ENCODE data around the gene UCK2. TPM values are rescaled to one million over a fixed set of nuclear protein-coding genes. Genes with fewer than 3 reads are reported as not detected.

UCK2 gene
- total RNA-seq, 1 donor from 2014 or later: 103 TPM

DNA sequence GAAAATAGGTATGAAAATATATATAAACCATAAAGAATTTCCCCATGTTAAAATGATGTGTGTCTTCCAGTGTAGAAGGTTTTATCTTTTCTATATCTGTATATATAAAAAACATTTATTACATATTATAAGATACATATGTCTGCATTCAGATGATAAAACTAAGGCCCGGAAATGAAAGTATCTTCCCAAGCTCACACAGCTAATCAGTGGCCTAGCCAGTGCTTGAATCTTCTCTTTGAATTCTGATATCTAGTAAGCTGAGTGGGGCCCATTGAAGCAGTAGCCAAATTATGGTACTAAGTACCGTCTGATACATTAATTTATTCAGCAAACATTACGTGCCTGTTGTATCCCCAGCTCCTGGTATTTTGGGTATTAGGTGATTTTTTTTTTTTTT, 28.6 kb downstream of the UCK2 start:
- DNase-seq: no peak

DNA sequence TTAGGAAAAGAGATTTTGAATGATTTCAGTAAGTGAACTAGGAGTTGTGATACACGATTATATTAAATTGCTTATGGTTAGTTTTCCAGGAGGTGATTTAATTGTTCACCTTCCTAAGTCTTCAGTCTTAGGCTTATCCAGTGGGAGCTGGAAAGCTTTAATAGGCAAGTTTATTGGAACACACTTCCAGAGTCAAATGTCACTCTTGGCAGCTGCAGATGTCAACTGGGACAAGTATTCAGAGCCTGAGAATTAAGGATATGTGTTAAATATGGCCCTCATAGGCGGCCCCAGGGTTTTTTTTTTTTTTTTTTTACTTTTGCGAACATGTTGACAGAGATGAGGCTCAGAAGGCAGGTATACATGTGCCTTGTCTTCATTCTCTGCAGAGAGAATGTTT, 29.2 kb downstream of the UCK2 start:
- no peak for DNase-seq

- DNase-seq: no peak
These were observed 29.8 kb downstream of the UCK2 start for GRCh38 chr1:165857046-165857801.

GRCh38 chr1:165858364-165858823, 31.0 kb downstream of the UCK2 start:
- DNase-seq: no peak

DNA sequence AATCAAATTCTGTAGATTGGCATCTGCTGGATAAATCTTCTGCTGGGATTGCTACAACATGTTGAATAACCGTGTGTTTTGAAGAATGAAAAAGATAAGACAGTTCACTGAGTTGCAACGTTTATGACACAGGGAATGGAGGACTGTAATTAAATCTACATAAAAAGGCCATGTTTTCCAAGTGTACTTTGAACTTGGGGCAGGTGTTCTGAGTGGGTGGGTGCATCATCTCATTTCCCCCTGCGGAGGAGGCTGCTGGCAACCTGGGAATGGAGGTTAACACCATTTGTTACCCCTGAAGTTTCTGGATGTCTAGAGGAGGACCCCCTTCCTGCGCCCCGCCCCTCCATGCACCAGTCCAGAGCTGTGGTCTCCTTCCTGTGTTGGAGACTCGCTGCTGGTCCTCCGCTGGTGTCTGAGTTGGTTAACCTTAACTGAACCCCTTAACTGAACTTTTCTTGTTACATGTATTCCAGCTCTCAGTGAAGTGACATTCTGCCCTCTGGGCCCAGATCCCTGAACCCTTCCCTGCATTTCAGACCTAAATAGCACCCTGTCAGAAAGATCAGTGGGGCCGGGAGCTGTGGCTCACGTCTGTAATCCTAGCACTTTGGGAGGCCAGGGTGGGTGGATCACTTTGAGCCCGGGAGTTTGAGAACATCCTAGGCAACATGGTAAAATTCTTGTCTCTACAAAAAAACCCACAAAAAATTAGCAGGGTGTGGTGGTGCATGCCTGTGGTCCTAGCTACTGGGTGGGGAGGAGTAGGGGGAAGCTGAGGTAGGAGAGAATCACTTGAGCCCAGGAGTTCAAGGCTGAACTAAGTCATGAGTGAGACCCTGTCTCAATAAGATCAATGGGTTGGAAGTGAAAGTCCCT, 31.8 kb downstream of the UCK2 start:
- DNase-seq: no peak

GRCh38 chr1:165860065-165860464, 32.7 kb downstream of the UCK2 start:
- no peak for DNase-seq

DNA sequence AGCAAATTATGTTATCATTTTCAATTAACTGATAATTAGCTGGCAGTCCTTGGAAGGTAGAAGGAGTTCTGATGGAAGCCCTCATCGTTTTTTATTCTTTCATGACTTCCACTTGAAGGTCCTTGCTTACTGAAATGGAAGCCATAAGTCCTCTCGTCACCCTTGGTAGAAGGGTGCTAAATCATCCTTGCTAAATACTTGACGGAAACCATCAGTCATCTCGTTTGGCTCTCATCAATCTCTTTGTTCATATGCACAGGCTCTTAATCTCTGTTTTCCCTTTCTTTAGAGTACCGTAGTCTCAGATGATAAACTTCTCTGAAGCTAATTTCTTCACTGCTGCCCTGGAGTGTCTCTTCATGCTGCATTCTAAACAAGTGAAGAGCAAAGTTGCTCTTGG, 34.5 kb downstream of the UCK2 start:
- no peak for DNase-seq

- DNase-seq: no peak
These were observed 35.0 kb downstream of the UCK2 start for GRCh38 chr1:165862448-165862847.

- no peak for DNase-seq
These were observed 35.9 kb downstream of the UCK2 start for GRCh38 chr1:165863346-165863745.

DNA sequence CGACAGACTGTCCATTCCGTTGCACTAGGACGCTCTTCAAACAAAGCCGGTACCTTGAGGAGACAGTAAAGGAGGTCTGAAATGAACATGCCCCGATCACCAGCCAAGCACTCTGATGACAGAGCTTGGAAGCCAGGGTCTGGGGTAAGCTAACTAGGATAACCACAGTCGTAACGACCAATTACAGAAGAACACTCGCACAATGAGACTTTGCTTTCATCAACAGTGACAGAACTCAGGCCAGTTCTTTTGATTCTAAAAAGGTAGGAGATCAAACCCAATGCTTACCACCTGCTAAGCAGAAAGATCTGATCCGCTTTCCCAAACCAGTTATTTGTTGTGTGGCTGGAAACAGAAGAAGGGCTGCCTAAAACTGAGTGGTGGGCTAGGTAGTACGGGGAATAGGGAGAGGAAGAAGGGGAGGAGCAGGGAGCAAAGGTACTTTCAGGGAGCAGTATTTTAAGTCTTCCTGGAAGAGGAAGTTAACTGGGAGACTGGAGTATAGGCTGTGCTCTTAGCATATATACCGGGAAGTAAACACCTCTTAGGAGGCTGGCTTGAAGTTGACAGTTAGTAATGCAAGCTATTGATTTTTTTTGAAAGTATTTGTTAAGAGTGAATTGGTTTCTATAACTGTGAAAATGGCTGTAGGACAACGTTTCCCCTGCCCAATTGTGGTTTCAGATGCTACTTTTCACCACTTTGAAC, 38.4 kb downstream of the UCK2 start:
- DNase-seq: no peak

- DNase-seq: no peak
These were observed 41.9 kb downstream of the UCK2 start for GRCh38 chr1:165869343-165869742.

GRCh38 chr1:165871311-165872067, 44.1 kb downstream of the UCK2 start:
- DNase-seq: no peak

DNA sequence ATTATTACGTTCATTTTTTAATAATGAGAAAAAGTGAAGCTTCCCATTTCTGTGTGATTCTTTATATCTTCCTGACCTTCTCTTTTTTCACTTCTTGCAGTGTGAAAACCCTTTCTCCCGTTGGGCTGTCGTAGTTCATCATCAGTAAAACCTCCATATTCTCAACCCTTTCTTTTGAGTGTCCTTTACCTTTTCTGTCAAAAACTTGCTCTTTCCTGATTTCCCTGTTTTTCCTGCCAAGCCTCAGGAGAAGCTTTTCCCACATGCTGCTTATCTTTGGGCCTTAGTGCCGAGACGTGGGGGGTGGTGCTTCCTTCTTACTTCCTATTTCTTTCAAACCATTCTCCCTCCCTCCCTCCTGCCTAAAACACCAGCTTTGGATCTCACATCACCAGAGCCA, 46.1 kb downstream of the UCK2 start:
- no peak for DNase-seq

DNA sequence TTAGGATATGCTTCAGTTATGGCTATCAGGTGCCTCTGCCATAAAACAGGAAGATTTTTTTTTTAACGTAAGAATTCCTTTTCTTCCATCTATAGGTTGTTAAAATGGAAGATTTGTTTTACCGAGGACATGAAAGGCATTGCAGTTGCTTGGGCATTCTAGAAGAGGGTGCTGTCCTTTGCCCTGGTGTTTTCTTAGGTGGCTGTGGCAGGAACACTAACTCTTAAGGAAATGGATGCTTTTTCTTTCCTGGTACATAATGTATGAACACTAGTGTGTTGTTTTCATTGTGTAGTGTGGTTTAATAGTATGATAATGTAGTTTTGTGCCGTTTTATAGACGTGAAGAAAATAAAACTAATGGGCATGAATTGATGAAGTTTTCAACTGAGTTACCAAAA, 47.2 kb downstream of the UCK2 start:
- no peak for DNase-seq

DNA sequence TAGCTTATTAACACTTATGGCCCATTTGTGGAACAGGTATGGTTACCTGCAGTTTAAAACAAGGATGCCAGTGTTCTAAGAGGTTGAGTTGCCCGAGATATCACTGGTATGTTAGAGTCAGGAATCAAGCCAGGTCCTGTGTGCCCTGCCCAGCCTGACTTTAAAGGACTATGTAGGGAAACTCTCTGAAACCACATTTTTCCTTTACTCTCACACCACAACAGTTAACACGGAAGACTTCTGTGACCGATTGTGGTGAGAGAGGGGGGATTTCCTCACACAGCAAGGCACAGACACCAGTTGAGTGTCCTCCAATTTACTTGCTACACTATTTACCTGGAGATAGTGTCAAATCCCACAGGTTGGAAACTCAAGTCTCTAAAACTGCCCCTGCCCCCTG, 47.8 kb downstream of the UCK2 start:
- no peak for DNase-seq

GRCh38 chr1:165875604-165876003, 48.2 kb downstream of the UCK2 start:
- DNase-seq: no peak

- no peak for DNase-seq
These were observed 48.7 kb downstream of the UCK2 start for GRCh38 chr1:165876121-165876520.

GRCh38 chr1:165877411-165877810, 50.0 kb downstream of the UCK2 start:
- no peak for DNase-seq

- DNase-seq: no peak
These were observed 50.6 kb downstream of the UCK2 start for GRCh38 chr1:165877940-165878556.

DNA sequence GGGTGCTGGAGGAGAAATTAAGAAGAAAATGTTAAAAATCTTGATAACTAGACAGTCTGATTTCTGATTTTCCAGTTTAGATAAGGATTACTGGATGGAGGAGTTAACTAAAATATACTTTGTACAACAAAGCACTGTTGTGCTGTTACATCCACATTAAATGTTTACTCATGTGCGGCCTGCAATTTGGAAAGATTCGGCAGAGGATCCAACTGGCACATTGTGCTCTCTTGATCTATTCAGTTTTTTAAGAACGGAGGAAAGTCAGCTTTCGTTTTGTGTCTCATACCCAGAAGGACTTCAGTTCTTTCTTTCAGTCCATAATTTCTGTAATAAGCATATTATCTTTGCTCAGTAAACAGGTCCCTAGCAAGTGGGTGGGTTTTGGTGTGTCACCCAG, 52.5 kb downstream of the UCK2 start:
- DNase-seq: no peak

DNA sequence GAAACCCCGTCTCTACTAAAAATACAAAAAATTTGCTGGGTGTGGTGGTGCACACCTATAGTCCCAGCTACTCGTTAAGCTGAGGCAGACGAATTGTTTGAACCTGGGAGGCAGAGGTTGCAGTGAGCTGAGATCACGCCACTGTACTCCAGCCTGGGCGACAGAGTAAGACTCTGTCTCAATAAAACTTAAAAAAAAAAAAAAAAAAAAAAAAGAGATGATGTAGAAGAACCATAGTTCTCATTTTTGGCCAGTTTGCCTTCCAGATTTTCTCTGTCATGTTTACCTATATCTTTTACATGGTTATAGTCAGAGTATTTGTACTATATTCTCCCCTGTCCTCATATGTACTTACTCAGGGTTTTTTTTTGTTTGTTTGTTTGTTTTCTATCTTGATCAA, 53.6 kb downstream of the UCK2 start:
- DNase-seq: no peak
